ENCODE data around the gene MRPL3.
"Not testable (repeated sequence)": the region's sequence is repeated elsewhere in the genome, so short reads cannot be mapped to it uniquely, and the experiment has no call there.

DNA sequence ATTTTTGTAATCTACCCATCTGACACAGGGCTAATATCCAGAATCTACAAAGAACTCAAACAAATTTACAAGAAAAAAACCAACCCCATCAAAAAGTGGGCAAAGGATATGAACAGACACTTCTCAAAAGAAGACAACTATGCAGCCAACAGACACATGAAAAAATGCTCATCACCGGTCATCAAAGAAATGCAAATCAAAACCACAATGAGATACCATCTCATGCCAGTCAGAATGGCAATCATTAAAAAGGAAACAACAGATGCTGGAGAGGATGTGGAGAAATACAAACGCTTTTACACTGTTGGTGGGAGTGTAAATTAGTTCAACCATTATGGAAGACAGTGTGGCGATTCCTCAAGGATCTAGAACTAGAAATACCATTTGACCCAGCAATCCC is 16.2 kb downstream of the MRPL3 start:
- TF ChIP-seq POLR2A (IDR thresholded peaks at IDR 0.05; ENCODE audit: low read length); MAFK (IDR thresholded peaks at IDR 0.05; ENCODE audit: partially characterized antibody); MAZ (IDR thresholded peaks at IDR 0.05; ENCODE audit: borderline replicate concordance, low read depth, low read length): not testable (repeated sequence)
- TF ChIP-seq, protein P1, sequence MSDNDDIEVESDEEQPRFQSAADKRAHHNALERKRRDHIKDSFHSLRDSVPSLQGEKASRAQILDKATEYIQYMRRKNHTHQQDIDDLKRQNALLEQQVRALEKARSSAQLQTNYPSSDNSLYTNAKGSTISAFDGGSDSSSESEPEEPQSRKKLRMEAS (IDR thresholded peaks at IDR 0.05) = not testable (repeated sequence)
- TF ChIP-seq, protein P2, sequence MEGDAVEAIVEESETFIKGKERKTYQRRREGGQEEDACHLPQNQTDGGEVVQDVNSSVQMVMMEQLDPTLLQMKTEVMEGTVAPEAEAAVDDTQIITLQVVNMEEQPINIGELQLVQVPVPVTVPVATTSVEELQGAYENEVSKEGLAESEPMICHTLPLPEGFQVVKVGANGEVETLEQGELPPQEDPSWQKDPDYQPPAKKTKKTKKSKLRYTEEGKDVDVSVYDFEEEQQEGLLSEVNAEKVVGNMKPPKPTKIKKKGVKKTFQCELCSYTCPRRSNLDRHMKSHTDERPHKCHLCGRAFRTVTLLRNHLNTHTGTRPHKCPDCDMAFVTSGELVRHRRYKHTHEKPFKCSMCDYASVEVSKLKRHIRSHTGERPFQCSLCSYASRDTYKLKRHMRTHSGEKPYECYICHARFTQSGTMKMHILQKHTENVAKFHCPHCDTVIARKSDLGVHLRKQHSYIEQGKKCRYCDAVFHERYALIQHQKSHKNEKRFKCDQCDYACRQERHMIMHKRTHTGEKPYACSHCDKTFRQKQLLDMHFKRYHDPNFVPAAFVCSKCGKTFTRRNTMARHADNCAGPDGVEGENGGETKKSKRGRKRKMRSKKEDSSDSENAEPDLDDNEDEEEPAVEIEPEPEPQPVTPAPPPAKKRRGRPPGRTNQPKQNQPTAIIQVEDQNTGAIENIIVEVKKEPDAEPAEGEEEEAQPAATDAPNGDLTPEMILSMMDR (IDR thresholded peaks at IDR 0.05) = not testable (repeated sequence)

Measured in A549 (cell line).